Ecto neural progenitor cell (in vitro differentiated cells): Measurements from ENCODE around the gene MFAP4.

Experiments
- DNase-seq: peaks from one replicate; pipeline ENCODE4 v3.0.0-alpha.2; 2018; ENCODE audit warnings: low spot score

Gene MFAP4

GRCh38 chr17:19348081-19348650 is 38.8 kb downstream of the MFAP4 start:
- DNase-seq: no peak

- no peak for DNase-seq
Measured at GRCh38 chr17:19347323-19348080, 39.5 kb downstream of the MFAP4 start.

- no peak for DNase-seq
Measured at GRCh38 chr17:19346351-19347255, 40.4 kb downstream of the MFAP4 start.

- DNase-seq: no peak
Measured at GRCh38 chr17:19345486-19346350, 41.3 kb downstream of the MFAP4 start.

- DNase-seq: no peak
Measured at GRCh38 chr17:19345067-19345460, 41.9 kb downstream of the MFAP4 start.

- DNase-seq: no peak
Measured at GRCh38 chr17:19344311-19345066, 42.5 kb downstream of the MFAP4 start.

GRCh38 chr17:19343671-19344151 is 43.3 kb downstream of the MFAP4 start:
- DNase-seq: no peak

- DNase-seq: no peak
Measured at GRCh38 chr17:19343256-19343630, 43.7 kb downstream of the MFAP4 start.

- DNase-seq: no peak
Measured at GRCh38 chr17:19342611-19343255, 44.3 kb downstream of the MFAP4 start.

GRCh38 chr17:19341641-19342610 is 45.1 kb downstream of the MFAP4 start:
- no peak for DNase-seq

- no peak for DNase-seq
Measured at GRCh38 chr17:19341211-19341631, 45.8 kb downstream of the MFAP4 start.

- no peak for DNase-seq
Measured at GRCh38 chr17:19339341-19339815, 47.6 kb downstream of the MFAP4 start.

GRCh38 chr17:19338031-19338990 is 48.7 kb downstream of the MFAP4 start:
- peak; percentile 77 for DNase-seq

- no peak for DNase-seq
Measured at GRCh38 chr17:19337712-19338023, 49.3 kb downstream of the MFAP4 start.

GRCh38 chr17:19336938-19337711 is 49.9 kb downstream of the MFAP4 start:
- peak; percentile 72 for DNase-seq

- DNase-seq: no peak
Measured at GRCh38 chr17:19335951-19336631, 50.9 kb downstream of the MFAP4 start.

- no peak for DNase-seq
Measured at GRCh38 chr17:19334331-19334730, 52.7 kb downstream of the MFAP4 start.
